Gastrocnemius medialis (tissue), 4 donors: ENCODE measurements around the gene ARHGEF4.

ENCODE experiments used
- CTCF ChIP-seq, 5 experiments: fragments of 450-650 bp in 3 of 5; fragments of 200-600 bp in 2 of 5; sonication (generic) in 2 of 5; IDR thresholded peaks in 4 of 5; conservative IDR thresholded peaks in 1 of 5; 1 replicate in 4 of 5; 2 replicates in 1 of 5; pipeline ENCODE4 v1.5.1; 2016 to 2019; ENCODE audit warnings: antibody characterized with exemption in 5 of 5, mild to moderate bottlenecking in 3 of 5, moderate library complexity in 3 of 5
- POLR2A ChIP-seq, 2 donors: fragments of 450-650 bp; IDR thresholded peaks; one replicate each; pipeline ENCODE4 v1.6.1; 2017; ENCODE audit warnings: antibody characterized with exemption in 2 of 2, mild to moderate bottlenecking in 2 of 2, moderate library complexity in 2 of 2

GRCh38 chr2:130822766-130823165 lies 13.9 kb upstream of the ARHGEF4 start:
- no peak for TF ChIP-seq CTCF (IDR thresholded peaks at IDR 0.05 in 4 of 5, conservative IDR thresholded peaks at IDR 0.05 in 1 of 5)
- no peak for TF ChIP-seq POLR2A (IDR thresholded peaks at IDR 0.05)
